ENCODE measurements around the gene ARHGAP25. TPM values are rescaled to one million over a fixed set of nuclear protein-coding genes. Genes with fewer than 3 reads are reported as not detected.

ARHGAP25 gene
- total and polyA plus RNA-seq, 7 donors, result 1.1 to 4.8 (median 1.9) TPM

DNA sequence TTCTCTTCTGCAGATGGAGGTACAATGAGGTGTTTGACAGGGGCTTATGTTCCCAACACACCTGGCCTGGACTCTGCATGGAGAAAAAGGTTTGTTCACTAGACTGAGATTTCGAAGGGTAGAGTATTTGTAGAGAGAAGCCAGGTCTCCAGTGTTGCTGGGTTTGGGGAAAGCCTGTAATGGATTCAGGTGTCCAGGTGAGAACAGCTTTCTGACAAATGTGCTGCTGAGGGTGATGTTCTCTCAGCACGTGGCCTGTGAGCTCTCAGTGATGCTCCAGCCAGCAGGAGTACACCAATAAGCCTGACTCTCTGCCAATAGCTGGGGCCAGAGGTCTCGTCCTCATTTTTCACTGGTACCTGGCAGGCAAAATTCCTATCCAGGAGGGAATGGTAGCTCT lies 43.8 kb upstream of the ARHGAP25 start:
- Histone ChIP-seq H3K9me3 (no peaks in the 10 kb centered on the region), H3K36me3 (ENCODE audit: insufficient read depth in 1 of 2, low read depth in 1 of 2) (no peaks in the 10 kb centered on the region), H3K27me3 (ENCODE audit: insufficient read depth in 3 of 3, low read length in 2 of 3) (no peaks in the 10 kb centered on the region), H3K4me3 (no peak overlapping the region), H3K4me1 (no peaks in the 10 kb centered on the region), H3K27ac (no peak overlapping the region)
- TF ChIP-seq CTCF (IDR thresholded peaks at IDR 0.05), result no peak
- 57 to 69% (median 66%) methylated on average over 3 of the region's 3 CpGs for WGBS, 3 donors
- intact Hi-C loops (cut with DNase I), result no loop called here
- no peak for ATAC-seq
- no peak for DNase-seq

GRCh38 chr2:68692511-68692910 lies 42.1 kb upstream of the ARHGAP25 start:
- no peak overlapping the region for H3K27ac ChIP-seq
- no peak overlapping the region for H3K4me3 ChIP-seq
- ATAC-seq (no peak), DNase-seq (no peak)
- WGBS, 3 donors, result 92 to 96% (median 94%) methylated on average over 1 of the region's 1 CpG
- H3K36me3 ChIP-seq (ENCODE audit: insufficient read depth in 1 of 2, low read depth in 1 of 2), result no peaks in the 10 kb centered on the region
- intact Hi-C loops (cut with DNase I), result no loop called here
- no peaks in the 10 kb centered on the region for H3K4me1 ChIP-seq
- no peak for TF ChIP-seq CTCF (IDR thresholded peaks at IDR 0.05)
- H3K9me3 ChIP-seq, result no peaks in the 10 kb centered on the region
- no peaks in the 10 kb centered on the region for H3K27me3 ChIP-seq (ENCODE audit: insufficient read depth in 3 of 3, low read length in 2 of 3)

DNA sequence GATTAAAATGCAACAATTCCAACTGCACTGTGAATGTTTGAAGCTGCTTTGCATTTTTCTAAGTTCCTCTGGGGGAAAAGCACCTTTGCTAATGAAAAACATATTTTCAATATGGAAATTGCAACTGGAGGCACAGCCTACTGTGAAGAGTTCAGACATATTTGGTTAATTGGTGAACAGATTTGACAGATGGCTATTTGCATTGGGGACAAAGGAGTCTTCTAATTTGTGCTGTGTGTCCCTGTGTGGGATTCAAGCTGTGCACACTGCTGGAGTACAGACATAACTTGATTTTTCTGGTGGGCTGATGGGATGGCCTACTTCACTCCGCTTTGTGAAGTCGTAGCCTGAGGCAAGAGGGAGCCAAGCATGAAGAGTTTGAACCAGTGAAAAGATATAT lies 40.7 kb upstream of the ARHGAP25 start:
- H3K27ac ChIP-seq, result no peak overlapping the region
- 63 to 91% (median 88%) methylated on average over 2 of the region's 2 CpGs for WGBS, 3 donors

GRCh38 chr2:68695971-68696370 lies 38.6 kb upstream of the ARHGAP25 start:
- no peak for DNase-seq
- H3K4me3 ChIP-seq, result no peak overlapping the region
- ATAC-seq, result no peak
- no peaks in the 10 kb centered on the region for H3K27me3 ChIP-seq (ENCODE audit: insufficient read depth in 3 of 3, low read length in 2 of 3)
- 86 to 94% (median 89%) methylated on average over 4 of the region's 4 CpGs for WGBS, 3 donors
- H3K36me3 ChIP-seq (ENCODE audit: insufficient read depth in 1 of 2, low read depth in 1 of 2), result no peaks in the 10 kb centered on the region
- H3K4me1 ChIP-seq, result no peaks in the 10 kb centered on the region
- H3K27ac ChIP-seq, result no peak overlapping the region
- intact Hi-C loops (cut with DNase I), result no loop called here
- no peak for TF ChIP-seq CTCF (IDR thresholded peaks at IDR 0.05)
- no peaks in the 10 kb centered on the region for H3K9me3 ChIP-seq

More for the DNA sequence above, 40.7 kb upstream of the ARHGAP25 start:
- Histone ChIP-seq H3K9me3 (no peaks in the 10 kb centered on the region), H3K36me3 (ENCODE audit: insufficient read depth in 1 of 2, low read depth in 1 of 2) (no peaks in the 10 kb centered on the region), H3K27me3 (ENCODE audit: insufficient read depth in 3 of 3, low read length in 2 of 3) (no peaks in the 10 kb centered on the region), H3K4me3 (no peak overlapping the region), H3K4me1 (no peaks in the 10 kb centered on the region)
- intact Hi-C loops (cut with DNase I), result no loop called here
- ATAC-seq, result no peak
- no peak for DNase-seq
- no peak for TF ChIP-seq CTCF (IDR thresholded peaks at IDR 0.05)

DNA sequence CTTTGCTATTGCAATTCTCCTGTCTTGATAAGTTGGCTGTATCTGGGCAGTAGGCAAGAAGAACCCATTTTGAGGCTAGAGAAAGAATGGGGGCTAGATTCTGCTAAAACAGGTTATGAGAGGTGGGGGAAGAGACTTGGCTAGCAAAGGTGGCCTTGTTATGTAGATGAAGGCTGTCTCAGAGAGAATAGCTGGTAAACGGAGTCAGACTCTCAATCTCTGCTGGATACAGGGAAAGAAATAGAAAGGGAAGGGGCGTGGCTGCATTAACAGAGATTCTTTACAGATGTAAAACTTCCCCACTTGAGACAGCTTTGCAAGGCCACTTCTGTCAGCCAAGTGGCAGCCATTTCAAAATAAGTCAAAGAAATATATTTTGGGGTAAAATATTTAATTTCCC lies 38.1 kb upstream of the ARHGAP25 start:
- H3K27me3 ChIP-seq (ENCODE audit: insufficient read depth in 3 of 3, low read length in 2 of 3), result no peaks in the 10 kb centered on the region
- intact Hi-C loops (cut with DNase I), result no loop called here
- H3K4me1 ChIP-seq, result no peaks in the 10 kb centered on the region
- H3K36me3 ChIP-seq (ENCODE audit: insufficient read depth in 1 of 2, low read depth in 1 of 2), result no peaks in the 10 kb centered on the region
- ATAC-seq (no peak), DNase-seq (no peak)
- WGBS, 3 donors, result 59 to 74% (median 71%) methylated on average over 2 of the region's 2 CpGs
- no peak overlapping the region for H3K27ac ChIP-seq
- H3K9me3 ChIP-seq, result no peaks in the 10 kb centered on the region
- no peak for TF ChIP-seq CTCF (IDR thresholded peaks at IDR 0.05)
- H3K4me3 ChIP-seq, result no peak overlapping the region
